BE2C (cell line): Measurements from ENCODE around the gene POR.

Experiments
- DNase-seq: peaks from one replicate; pipeline ENCODE4 v3.0.0-alpha.2; 2020
- H3K27me3 ChIP-seq: fragments of 250-450 bp; sonication (Bioruptor Pico); 2 replicates; pipeline ENCODE4 v1.5.1; 2020; ENCODE audit warnings: mild to moderate bottlenecking
- H3K36me3 ChIP-seq: fragments of 250-450 bp; sonication (Bioruptor Pico); 2 replicates; pipeline ENCODE4 v1.5.1; 2020; ENCODE audit warnings: mild to moderate bottlenecking
- H3K4me1 ChIP-seq: fragments of 250-450 bp; sonication (Bioruptor Pico); 2 replicates; pipeline ENCODE4 v1.5.1; 2020
- H3K4me3 ChIP-seq: 2 replicates; pipeline ENCODE4 v1.5.1; 2011; ENCODE audit warnings: low read depth, low read length
- H3K9me3 ChIP-seq: fragments of 250-450 bp; sonication (Bioruptor Pico); 2 replicates; pipeline ENCODE4 v1.5.1; 2020
- TF ChIP-seq, protein P1 (sequence below): IDR thresholded peaks from 2 replicates; pipeline ENCODE4 v1.5.1; 2012; ENCODE audit warnings: mild to moderate bottlenecking, low read depth, low read length

Gene POR

DNA sequence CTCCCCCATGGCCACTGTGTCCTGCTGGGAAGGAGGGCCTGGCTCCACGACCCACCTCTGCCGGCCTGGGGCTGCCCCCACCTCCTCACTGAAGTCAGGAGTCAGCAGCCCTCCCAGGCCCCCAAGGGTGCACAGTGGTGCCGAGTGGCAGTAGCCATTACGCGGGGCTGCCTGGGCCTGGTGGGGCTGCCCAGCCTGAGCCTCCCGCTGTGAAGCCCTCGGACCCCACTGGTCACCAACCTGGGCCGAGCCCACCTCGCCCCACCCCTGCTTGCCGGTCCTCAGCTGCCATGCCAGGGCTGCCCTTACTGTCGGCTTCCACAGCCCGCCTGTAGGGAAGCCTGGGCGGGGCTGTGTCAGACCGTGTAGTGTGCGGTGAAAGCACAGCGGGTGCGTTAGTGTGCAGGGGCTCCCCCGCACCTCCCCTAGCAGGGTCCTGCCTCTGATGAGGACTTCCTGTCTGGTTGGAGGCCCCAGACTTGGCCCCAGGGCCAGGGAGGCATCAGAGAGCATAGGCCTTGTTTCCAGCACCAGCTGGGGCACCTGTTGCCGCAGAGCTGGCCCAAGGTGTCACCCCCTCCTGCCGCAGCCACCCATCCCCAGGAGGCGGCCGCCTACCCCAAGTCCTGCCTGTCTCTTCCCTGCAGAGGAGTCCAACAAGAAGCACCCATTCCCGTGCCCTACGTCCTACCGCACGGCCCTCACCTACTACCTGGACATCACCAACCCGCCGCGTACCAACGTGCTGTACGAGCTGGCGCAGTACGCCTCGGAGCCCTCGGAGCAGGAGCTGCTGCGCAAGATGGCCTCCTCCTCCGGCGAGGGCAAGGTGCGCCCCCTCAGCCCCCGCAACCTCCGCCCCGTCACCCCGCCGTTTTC lies 69.4 kb downstream of the POR start:
- peaks cover 28% of the 10 kb centered on the region for H3K36me3 ChIP-seq
- H3K9me3 ChIP-seq = no peaks in the 10 kb centered on the region
- peaks cover 4% of the 10 kb centered on the region for H3K4me1 ChIP-seq
- no peak for DNase-seq
- TF ChIP-seq, protein P1, sequence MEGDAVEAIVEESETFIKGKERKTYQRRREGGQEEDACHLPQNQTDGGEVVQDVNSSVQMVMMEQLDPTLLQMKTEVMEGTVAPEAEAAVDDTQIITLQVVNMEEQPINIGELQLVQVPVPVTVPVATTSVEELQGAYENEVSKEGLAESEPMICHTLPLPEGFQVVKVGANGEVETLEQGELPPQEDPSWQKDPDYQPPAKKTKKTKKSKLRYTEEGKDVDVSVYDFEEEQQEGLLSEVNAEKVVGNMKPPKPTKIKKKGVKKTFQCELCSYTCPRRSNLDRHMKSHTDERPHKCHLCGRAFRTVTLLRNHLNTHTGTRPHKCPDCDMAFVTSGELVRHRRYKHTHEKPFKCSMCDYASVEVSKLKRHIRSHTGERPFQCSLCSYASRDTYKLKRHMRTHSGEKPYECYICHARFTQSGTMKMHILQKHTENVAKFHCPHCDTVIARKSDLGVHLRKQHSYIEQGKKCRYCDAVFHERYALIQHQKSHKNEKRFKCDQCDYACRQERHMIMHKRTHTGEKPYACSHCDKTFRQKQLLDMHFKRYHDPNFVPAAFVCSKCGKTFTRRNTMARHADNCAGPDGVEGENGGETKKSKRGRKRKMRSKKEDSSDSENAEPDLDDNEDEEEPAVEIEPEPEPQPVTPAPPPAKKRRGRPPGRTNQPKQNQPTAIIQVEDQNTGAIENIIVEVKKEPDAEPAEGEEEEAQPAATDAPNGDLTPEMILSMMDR = no peak
- H3K4me3 ChIP-seq = no peak overlapping the region
- H3K27me3 ChIP-seq = no peaks in the 10 kb centered on the region

DNA sequence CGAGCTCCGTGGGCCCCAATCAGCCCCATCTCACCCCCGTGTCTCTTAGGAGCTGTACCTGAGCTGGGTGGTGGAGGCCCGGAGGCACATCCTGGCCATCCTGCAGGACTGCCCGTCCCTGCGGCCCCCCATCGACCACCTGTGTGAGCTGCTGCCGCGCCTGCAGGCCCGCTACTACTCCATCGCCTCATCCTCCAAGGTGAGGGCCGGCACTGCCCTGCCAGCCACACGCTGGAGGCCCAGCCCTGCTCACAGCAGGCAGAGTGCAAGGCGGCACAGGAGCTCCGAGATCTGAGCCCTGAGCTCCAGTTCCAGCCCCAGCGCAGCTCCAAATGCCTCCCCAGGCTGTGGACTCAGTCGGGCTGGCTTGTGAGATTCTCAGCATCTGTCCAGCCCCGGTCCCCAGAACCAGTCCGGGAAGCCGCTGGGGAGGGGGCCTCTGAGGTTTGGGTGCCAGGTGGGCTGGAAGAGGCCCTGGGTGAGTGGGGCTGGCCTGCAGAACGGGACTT lies 70.1 kb downstream of the POR start:
- H3K27me3 ChIP-seq = no peaks in the 10 kb centered on the region
- H3K4me1 ChIP-seq = no peaks in the 10 kb centered on the region; the same call in none of the 2 replicates
- no peak for DNase-seq
- TF ChIP-seq, protein P1 = no peak
- no peak overlapping the region for H3K4me3 ChIP-seq
- no peaks in the 10 kb centered on the region for H3K9me3 ChIP-seq
- peaks cover 24% of the 10 kb centered on the region for H3K36me3 ChIP-seq

DNA sequence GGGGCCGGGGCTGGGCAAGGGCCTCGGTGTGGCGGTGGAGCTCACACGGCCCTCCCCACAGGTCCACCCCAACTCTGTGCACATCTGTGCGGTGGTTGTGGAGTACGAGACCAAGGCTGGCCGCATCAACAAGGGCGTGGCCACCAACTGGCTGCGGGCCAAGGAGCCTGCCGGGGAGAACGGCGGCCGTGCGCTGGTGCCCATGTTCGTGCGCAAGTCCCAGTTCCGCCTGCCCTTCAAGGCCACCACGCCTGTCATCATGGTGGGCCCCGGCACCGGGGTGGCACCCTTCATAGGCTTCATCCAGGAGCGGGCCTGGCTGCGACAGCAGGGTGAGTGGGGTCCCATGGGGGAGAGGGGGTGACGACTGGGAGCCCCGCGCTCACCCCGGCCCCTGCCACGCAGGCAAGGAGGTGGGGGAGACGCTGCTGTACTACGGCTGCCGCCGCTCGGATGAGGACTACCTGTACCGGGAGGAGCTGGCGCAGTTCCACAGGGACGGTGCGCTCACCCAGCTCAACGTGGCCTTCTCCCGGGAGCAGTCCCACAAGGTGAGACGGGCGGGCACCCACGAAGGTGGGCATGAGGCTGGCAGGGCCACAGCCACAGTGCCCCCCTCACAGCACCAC lies 70.7 kb downstream of the POR start:
- Histone ChIP-seq H3K9me3 (no peaks in the 10 kb centered on the region), H3K36me3 (peaks cover 24% of the 10 kb centered on the region), H3K4me3 (no peak overlapping the region), H3K4me1 (no peaks in the 10 kb centered on the region; the same call in 1 of the 2 replicates), H3K27me3 (no peaks in the 10 kb centered on the region)
- TF ChIP-seq, protein P1 = no peak
- peak; percentile 76 for DNase-seq

DNA sequence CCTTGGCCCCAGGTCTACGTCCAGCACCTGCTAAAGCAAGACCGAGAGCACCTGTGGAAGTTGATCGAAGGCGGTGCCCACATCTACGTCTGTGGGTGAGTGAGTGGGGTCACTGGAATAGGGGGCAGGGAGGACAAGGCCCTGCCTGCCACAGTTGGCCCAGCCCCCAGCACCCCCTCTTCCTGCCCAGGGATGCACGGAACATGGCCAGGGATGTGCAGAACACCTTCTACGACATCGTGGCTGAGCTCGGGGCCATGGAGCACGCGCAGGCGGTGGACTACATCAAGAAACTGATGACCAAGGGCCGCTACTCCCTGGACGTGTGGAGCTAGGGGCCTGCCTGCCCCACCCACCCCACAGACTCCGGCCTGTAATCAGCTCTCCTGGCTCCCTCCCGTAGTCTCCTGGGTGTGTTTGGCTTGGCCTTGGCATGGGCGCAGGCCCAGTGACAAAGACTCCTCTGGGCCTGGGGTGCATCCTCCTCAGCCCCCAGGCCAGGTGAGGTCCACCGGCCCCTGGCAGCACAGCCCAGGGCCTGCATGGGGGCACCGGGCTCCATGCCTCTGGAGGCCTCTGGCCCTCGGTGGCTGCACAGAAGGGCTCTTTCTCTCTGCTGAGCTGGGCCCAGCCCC lies 71.3 kb downstream of the POR start:
- no peak for DNase-seq
- H3K27me3 ChIP-seq = no peaks in the 10 kb centered on the region
- H3K36me3 ChIP-seq = peaks cover 24% of the 10 kb centered on the region
- H3K4me1 ChIP-seq = no peaks in the 10 kb centered on the region; the same call in 1 of the 2 replicates
- H3K4me3 ChIP-seq = no peak overlapping the region
- no peaks in the 10 kb centered on the region for H3K9me3 ChIP-seq
- TF ChIP-seq, protein P1 = no peak

DNA sequence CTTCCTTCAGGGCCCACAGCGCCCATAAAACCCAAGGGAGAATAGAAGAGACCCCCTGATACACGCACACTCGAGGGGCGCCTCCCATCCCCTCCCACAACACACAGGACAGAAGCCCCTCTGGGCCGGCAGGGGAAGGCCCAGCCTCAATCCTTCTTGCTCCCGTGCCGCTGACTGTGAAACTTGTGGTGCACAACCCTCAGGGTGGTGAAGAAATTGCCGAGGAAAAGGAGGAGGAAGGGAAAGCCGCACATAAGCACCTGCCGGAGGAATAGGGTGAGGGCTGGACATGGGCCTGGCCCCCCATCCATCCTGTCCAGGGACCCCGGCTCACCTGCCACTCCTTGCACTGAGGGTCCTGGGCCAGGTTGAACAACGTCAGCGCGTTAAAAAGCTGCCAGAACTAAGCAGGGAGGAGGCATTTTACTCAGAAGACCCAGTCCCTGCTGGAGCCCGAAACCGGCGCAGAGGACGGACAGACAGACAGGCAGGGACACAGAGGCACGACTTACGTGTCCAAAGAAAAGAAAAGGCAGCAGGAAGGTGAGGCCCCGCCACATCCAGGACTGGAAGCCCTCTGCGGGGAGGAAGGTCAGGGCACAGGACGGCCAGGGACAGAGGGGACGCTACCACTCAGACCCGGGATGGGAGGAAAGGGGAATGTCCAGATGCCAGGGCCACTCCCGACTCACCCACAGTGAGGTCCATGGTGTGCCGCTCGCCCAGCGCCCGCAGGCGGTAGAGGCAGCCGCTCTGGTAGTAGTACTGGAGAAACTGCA lies 72.3 kb downstream of the POR start:
- DNase-seq = no peak
- TF ChIP-seq, protein P1 = no peak
- H3K4me1 ChIP-seq = no peaks in the 10 kb centered on the region; the same call in 1 of the 2 replicates
- no peaks in the 10 kb centered on the region for H3K9me3 ChIP-seq
- no peaks in the 10 kb centered on the region for H3K27me3 ChIP-seq
- peaks cover 24% of the 10 kb centered on the region for H3K36me3 ChIP-seq
- no peak overlapping the region for H3K4me3 ChIP-seq
